GM18951 (cell line): ENCODE measurements around the gene LRRC27.
"Not testable (repeated sequence)": the region's sequence is repeated elsewhere in the genome, so short reads cannot be mapped to it uniquely, and the experiment has no call there.

Experiments used
- POLR2A ChIP-seq: IDR thresholded peaks from 4 replicates; pipeline ENCODE4 v1.6.1; 2011; ENCODE audit warnings: mild to moderate bottlenecking; ENCODE audit not compliant: insufficient read length, insufficient read depth; ENCODE audit errors: extremely low read depth
- in situ Hi-C: fragments of 300-500 bp; cut with MboI; formaldehyde crosslinking; loops from one replicate; pipeline ENCODE4 v1.12.0; 2022; ENCODE audit warnings: low sequenced_read_pairs, mixed read lengths, inconsistent platforms; ENCODE audit not compliant: unreplicated experiment

The LRRC27 gene

DNA sequence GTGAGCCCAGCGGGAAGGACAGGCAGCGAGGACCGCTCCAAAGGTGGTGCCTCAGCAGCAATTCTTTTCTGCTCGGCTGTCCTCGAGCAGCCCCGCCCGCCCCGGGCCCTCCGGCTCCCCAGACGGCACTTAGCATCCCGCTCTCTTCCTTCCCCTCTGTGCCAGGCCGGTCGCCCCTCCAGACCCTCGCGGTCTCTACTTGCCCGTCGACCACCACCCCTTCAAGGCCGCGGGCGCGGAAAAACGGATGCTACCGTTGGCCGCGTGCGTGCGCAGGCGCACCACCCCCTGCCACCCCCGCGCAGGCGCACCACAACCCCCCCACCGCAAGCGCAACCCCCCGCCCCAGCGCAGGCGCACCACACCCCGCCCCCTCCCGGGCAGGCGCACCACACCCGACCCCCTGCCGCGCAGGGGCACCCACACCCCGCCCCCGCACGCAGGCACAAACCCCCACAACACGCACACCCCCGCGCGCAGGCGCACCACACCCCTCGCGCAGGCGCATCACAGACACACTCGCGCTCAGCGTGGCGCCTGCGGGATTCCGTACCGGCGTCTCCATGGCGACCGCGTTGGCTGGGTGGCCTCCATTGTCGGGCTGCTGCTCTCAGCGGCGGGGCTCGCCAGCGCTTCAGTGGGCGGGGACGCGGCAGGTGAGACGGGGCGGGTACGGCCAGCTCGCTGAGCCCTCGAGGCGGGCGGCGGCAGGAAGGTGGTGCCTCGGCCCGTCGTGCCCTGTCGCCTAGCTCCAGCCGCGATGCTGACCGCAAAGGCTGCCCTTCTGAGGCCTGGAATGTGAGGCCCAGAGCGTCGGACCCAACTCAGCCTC lies at the start of gene LRRC27:
Gene LRRC27, plus strand, starts transcription at position 593 of the 832 bp plus-strand sequence. CDS start 1,332 bp downstream, outside the sequence.
- in situ Hi-C loops, result no loop called here
- peak; percentile 72 for TF ChIP-seq POLR2A

GRCh38 chr10:132282667-132283603 lies 49.1 kb upstream of the LRRC27 start:
- in situ Hi-C loops, result no loop called here
- TF ChIP-seq POLR2A, result no peak

- no peak for TF ChIP-seq POLR2A
- in situ Hi-C loops, result no loop called here
These were observed 48.2 kb upstream of the LRRC27 start for GRCh38 chr10:132283604-132284382.

DNA sequence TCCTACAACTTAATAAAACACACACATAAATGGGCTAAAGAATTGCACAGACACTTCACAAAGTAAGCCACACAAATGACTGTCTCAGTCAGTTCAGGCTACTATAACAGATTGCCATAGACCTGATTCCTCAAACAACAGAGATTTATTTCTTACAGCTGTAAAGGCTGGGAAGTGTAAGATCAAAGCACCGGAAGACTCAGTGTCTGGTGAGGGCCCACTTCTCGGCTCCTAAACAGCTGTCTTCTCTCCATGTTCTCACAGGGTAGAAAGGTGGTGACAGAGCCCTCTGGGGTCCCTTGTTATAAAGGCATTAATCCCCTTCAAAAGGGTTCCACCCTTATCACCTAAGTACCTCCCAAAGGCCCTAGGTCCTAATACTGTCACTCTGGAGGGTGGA lies 42.6 kb upstream of the LRRC27 start:
- in situ Hi-C loops, result no loop called here
- no peak for TF ChIP-seq POLR2A

DNA sequence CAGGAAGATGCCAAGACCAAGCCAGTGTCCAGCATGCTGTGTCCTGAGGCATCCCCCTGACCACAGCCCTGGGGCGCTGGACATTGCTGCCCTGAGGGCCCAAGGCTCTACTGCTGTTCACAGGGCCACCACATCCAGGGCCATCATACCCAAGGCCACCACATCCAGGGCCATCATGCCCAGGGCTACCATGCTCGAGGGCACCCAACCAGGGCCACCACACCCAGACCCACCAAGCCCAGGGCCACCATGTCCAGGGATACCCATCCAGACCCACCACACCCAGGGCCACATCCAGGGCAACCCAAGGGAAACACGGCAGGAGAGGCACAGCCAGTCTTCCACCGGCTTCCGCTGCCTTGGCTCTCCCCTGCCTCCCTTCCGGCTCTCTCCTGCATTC lies 41.4 kb upstream of the LRRC27 start:
- TF ChIP-seq POLR2A, result no peak
- in situ Hi-C loops, result no loop called here

- in situ Hi-C loops, result no loop called here
These were observed 40.2 kb upstream of the LRRC27 start for GRCh38 chr10:132291826-132292225.

DNA sequence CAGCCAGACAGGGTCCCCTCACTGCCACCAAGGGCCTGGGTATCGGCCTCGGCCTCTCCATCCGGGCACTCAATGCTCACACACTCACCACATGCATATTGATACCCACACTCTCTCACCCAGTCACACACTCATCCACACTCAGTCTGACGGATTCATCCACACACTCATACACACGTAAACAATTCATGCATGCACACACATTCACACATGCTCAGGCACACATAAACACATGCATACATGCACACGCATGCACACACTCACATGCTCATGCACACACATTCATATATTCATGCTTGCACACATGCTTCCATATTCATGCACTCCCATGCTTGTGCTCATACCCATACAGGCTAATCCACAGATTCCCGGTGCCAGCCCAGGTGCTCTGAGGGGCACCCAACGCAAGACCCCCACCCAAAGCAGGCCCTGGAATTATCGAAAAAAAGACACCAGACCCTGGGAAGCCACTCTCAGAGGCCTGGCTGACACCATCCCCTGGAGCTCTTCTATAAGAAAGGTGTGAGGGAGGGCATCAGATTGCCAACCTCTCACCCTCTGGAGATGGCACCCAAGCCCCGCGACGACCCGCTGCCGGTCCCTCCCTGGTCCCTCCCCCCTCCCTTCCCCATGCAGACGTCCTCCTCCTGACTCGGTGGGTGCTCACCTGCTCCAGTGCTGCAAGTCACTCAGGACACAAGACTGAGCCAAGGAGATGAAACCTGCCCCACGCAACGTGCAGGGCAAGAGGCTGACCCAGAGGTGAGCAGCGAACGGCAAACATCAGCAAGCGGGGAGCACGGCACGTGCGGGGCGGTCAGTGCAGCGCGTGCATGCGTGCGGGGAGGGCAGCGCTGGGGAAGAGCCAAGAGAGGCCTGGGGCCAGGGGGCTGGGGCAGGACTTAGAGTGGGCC lies 39.4 kb upstream of the LRRC27 start:
- TF ChIP-seq POLR2A, result no peak

More at GRCh38 chr10:132291826-132292225, 40.2 kb upstream of the LRRC27 start:
- no peak for TF ChIP-seq POLR2A

DNA sequence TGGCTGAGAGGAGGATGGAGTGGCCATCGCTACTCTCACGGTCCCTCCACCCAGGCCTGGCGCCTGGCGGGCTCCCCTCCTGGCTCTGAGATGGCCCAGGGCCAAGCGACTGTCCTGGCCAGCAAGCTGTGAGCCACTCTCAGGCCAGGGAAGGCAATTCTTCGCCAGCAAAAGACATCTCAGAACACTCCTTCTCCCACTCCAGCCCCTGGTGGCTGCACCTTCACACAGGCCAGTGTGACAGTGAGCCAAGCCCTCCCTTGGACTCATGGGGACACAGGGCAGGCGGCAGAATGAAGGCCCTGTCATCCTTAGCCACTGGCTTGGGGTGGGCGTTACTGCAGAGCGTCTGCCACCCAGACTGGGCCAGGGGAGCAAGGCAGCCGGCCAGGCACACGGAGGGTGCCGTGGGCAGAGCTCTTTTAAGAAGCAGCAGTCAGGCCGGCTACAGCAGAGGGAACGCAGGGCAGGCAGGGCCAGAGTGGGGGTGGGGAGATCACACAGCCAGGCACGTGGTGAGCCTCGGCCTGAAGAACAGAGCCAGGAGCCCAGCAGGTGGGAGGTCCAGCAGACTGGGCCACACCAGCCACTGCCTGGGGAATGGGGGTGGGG lies 38.7 kb upstream of the LRRC27 start:
- in situ Hi-C loops, result no loop called here
- TF ChIP-seq POLR2A, result no peak

More for the DNA sequence above, 39.4 kb upstream of the LRRC27 start:
- in situ Hi-C loops, result no loop called here

- in situ Hi-C loops, result no loop called here
- TF ChIP-seq POLR2A, result no peak
These were observed 38.0 kb upstream of the LRRC27 start for GRCh38 chr10:132293813-132294520.

GRCh38 chr10:132294561-132295318 lies 37.3 kb upstream of the LRRC27 start:
- in situ Hi-C loops, result no loop called here

DNA sequence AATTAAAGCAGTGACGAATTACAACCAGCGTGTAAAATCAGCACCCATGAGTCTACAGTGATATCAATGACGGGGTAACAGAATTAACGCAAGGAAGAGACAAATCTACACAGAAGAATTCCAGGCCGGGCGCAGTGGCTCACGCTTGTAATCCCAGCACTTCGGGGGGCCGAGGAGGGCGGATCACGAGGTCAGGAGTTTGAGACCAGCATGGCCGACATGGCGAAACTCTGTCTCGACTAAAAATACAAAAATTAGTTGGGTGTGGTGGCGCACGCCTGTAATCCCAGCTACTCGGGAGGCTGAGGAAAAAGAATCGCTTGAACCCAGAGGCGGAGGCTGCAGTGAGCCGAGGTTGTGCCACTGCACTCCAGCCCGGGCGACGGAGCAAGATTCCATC lies 36.5 kb upstream of the LRRC27 start:
- in situ Hi-C loops, result not testable (repeated sequence)

More at GRCh38 chr10:132294561-132295318, 37.3 kb upstream of the LRRC27 start:
- no peak for TF ChIP-seq POLR2A
